Mucosa of descending colon (tissue), 3 donors: ENCODE data around the gene UBE2S. TPM values are rescaled to one million over a fixed set of nuclear protein-coding genes. Genes with fewer than 3 reads are reported as not detected.
"Not testable (repeated sequence)": the region's sequence is repeated elsewhere in the genome, so short reads cannot be mapped to it uniquely, and the experiment has no call there.

Experiments used
- ATAC-seq: fragments of 200-7000 bp; cut with Tn5 transposase; one replicate; pipeline ENCODE4 v1.9.1; 2020; ENCODE audit warnings: mild to moderate bottlenecking, moderate library complexity
- DNase-seq, 3 donors: peaks; one replicate each; pipeline ENCODE4 v3.0.0-alpha.2; 2020
- H3K36me3 ChIP-seq: fragments of 200-600 bp; one replicate; pipeline ENCODE4 v1.8.0; 2021; ENCODE audit warnings: low read depth, mild to moderate bottlenecking
- H3K4me1 ChIP-seq: fragments of 200-600 bp; one replicate; pipeline ENCODE4 v1.8.0; 2021; ENCODE audit warnings: low read depth, mild to moderate bottlenecking
- H3K4me3 ChIP-seq: fragments of 200-600 bp; one replicate; pipeline ENCODE4 v1.8.0; 2021; ENCODE audit warnings: mild to moderate bottlenecking
- H3K9me3 ChIP-seq: fragments of 200-600 bp; one replicate; pipeline ENCODE4 v1.8.0; 2021; ENCODE audit warnings: mild to moderate bottlenecking
- intact Hi-C, 2 donors: fragments of 100-400 bp; cut with DNase I in 1 of 2; cut with micrococcal nuclease in 1 of 2; formaldehyde crosslinking; loops; one replicate each; pipeline versions ENCODE4 v1.11.0 to v1.11.1; 2022; cut with DNase I, micrococcal nuclease
- total RNA-seq, 3 donors: library from RNA; stranded (reverse); fragmentation: NEBNext Ultra II Directional in 2 of 3; extraction: Animal tissue kit (Norgen Biotek cat#: 25700) in 2 of 3; gene quantifications; one replicate each; pipeline versions ENCODE4 v1.2.1 to v1.2.4, GENCODE V29; 2021 to 2023
- TF ChIP-seq, protein P1 (sequence below): fragments of 200-600 bp; IDR thresholded peaks from one replicate; pipeline ENCODE4 v1.8.0; 2022; ENCODE audit warnings: antibody characterized with exemption, mild to moderate bottlenecking
- donor health status: DM: no; HTN: no; CAD: no; lungs with moderate emphysema.
- donor health status: DM: no; HTN: no; CAD: no.
- donor health status: DM: no; HTN: yes; CAD: no.

Gene UBE2S
- total RNA-seq, 3 donors from 2014 or later = 14.0 to 41.6 (median 23.0) TPM

GRCh38 chr19:55405638-55406037 lies 1.9 kb downstream of the UBE2S start:
- H3K4me1 ChIP-seq = peaks cover 12% of the 10 kb centered on the region
- H3K4me3 ChIP-seq = no peak overlapping the region
- H3K36me3 ChIP-seq = peaks cover 5% of the 10 kb centered on the region
- intact Hi-C loops = no loop called here
- ATAC-seq (no peak), DNase-seq (no peak)
- H3K9me3 ChIP-seq = no peaks in the 10 kb centered on the region
- TF ChIP-seq, protein P1, sequence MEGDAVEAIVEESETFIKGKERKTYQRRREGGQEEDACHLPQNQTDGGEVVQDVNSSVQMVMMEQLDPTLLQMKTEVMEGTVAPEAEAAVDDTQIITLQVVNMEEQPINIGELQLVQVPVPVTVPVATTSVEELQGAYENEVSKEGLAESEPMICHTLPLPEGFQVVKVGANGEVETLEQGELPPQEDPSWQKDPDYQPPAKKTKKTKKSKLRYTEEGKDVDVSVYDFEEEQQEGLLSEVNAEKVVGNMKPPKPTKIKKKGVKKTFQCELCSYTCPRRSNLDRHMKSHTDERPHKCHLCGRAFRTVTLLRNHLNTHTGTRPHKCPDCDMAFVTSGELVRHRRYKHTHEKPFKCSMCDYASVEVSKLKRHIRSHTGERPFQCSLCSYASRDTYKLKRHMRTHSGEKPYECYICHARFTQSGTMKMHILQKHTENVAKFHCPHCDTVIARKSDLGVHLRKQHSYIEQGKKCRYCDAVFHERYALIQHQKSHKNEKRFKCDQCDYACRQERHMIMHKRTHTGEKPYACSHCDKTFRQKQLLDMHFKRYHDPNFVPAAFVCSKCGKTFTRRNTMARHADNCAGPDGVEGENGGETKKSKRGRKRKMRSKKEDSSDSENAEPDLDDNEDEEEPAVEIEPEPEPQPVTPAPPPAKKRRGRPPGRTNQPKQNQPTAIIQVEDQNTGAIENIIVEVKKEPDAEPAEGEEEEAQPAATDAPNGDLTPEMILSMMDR = no peak

- Histone ChIP-seq H3K4me1 (peaks cover 10% of the 10 kb centered on the region), H3K36me3 (no peaks in the 10 kb centered on the region), H3K9me3 (no peaks in the 10 kb centered on the region), H3K4me3 (no peak overlapping the region)
- TF ChIP-seq, protein P1 = no peak
- intact Hi-C loops = no loop called here
- DNase-seq (no peak), ATAC-seq (no peak)
Measured at GRCh38 chr19:55402509-55402908, 5.1 kb downstream of the UBE2S start.

DNA sequence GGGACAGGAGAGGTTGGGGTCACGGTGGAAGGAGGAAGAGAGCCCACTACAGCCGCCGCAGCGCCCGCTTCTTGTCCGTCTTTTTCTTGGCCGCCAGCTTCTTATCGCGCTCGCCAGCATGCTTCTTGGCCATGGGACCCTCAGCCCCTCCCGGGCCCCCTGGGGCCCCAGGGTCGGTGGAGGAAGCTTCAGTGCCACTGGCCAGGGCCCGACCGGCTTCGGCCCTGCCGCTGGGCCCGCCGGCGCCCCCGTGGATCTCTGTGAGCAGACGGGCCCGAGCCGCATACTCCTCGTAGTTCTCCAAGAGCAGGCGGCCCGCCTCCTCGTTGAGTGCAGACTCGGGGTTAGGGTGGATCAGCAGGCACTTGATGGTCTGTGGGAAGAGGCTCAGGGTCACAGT lies 6.2 kb downstream of the UBE2S start:
- H3K9me3 ChIP-seq, H3K4me3 ChIP-seq, H3K4me1 ChIP-seq, ATAC-seq, H3K36me3 ChIP-seq, DNase-seq, intact Hi-C loops: not testable (repeated sequence)

DNA sequence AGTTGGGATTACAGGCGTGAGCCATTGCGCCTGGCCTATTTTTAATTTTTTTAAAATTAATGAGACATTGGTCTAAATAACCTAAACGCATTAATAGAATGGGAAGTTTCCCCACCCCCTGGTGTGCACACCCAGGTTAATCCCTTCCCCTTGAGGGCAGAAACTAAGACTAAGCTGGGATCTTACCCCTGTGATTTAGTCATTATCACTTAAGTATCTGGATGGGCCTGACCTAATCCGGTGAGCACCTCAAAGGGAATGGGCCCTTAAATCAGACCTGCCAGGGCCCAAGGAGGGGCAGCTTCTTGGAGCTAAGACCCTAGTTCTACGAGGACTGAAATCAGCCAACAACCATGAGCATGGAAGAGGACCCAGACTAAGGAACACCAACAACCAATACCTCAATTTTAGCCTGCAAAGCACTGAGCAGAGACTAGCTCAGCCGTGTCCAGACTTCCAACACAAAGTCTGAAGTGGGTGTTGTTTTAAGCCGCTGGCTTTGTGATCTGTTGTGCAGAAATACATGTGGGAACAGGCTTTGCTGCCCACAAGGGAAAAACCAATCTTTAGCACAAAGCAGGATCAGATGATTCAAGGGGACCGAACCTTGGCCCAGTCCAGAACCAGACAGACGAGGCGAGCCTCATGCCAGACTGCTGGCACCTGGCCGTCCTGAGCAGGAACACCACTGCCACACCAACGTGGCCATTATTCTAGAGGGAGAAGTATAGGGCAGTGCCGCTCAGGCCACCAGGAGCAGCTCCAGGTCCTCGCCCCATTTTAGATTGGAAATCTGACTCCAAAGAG lies 7.1 kb downstream of the UBE2S start:
- DNase-seq = no peak
- TF ChIP-seq, protein P1 = no peak
- Histone ChIP-seq H3K4me3 (no peak overlapping the region), H3K36me3 (no peaks in the 10 kb centered on the region), H3K4me1 (no peaks in the 10 kb centered on the region), H3K9me3 (no peaks in the 10 kb centered on the region)
- intact Hi-C loops = no loop called here
- no peak for ATAC-seq

DNA sequence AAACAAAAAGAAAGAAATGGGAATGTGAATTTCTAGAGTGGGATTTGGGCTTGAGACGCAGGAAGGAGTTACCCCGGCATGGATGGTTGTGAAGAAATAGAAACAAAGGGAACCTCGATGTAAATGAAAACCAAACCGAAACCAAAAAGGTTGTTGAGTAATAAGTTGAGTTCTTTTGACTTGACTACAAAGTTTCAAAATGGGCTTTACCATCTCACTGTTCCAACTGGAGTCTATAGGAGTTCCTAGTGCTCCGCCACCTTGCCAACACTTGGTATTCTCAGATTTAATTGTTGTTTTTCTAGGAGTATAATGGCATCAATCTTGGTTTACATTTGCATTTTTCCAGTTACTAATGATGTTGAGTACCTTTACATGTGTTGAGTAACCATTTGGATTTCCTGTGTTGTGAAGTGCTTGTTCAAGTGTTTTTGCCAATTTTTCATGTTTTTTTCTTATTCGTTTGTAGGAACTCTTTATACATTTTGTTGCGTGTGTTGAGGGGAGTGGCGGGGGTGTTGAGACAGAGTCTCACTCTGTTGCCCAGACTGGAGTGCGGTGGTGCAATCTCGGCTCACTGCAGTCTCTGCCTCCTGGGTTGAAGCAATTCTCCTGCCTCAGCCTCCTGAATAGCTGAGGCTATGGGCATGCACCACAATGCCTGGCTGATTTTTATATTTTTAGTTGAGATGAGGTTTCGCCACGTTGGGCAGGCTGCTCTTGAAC lies 9.2 kb downstream of the UBE2S start:
- Histone ChIP-seq H3K36me3 (no peaks in the 10 kb centered on the region), H3K4me3 (no peak overlapping the region), H3K9me3 (no peaks in the 10 kb centered on the region), H3K4me1 (no peaks in the 10 kb centered on the region)
- TF ChIP-seq, protein P1 = no peak
- no peak for DNase-seq
- no peak for ATAC-seq
- intact Hi-C loops = no loop called here
